Fibroblast of lung (primary cell): ENCODE results near the gene MLF1. TPM values are rescaled to one million over a fixed set of nuclear protein-coding genes. Genes with fewer than 3 reads are reported as not detected.

Experiments
- DNase-seq, 2 donors: peaks; one replicate each; pipeline versions ENCODE4 v3.0.0 to v3.0.0-alpha.2; 2010; ENCODE audit warnings: low read depth in 2 of 2
- H2AFZ ChIP-seq: 2 replicates; pipeline ENCODE4 v1.5.1; 2012; ENCODE audit warnings: low read length, control low read depth, inconsistent platforms
- H3K27ac ChIP-seq: 2 replicates; pipeline ENCODE4 v1.5.1; 2011; ENCODE audit warnings: low read length, control low read depth; ENCODE audit not compliant: insufficient read depth
- H3K27me3 ChIP-seq: 2 replicates; pipeline ENCODE4 v1.5.1; 2011; ENCODE audit warnings: mild to moderate bottlenecking, low read length; ENCODE audit not compliant: control insufficient read depth, insufficient read depth
- H3K36me3 ChIP-seq: 2 replicates; pipeline ENCODE4 v1.5.1; 2011; ENCODE audit warnings: low read length; ENCODE audit not compliant: control insufficient read depth, insufficient read depth
- H3K4me1 ChIP-seq: 2 replicates; pipeline ENCODE4 v1.5.1; 2011; ENCODE audit warnings: low read length; ENCODE audit not compliant: control insufficient read depth, insufficient read depth; ENCODE audit errors: extremely low read depth
- H3K4me2 ChIP-seq: 2 replicates; pipeline ENCODE4 v1.5.1; 2011; ENCODE audit warnings: low read length, control low read depth; ENCODE audit not compliant: insufficient read depth; ENCODE audit errors: extremely low read depth
- H3K4me3 ChIP-seq, 4 experiments: fragments of 200-600 bp in 1 of 4; sonication (generic) in 1 of 4; replicated peaks in 1 of 4; 2 replicates each; pipeline ENCODE4 v1.5.1; 2011 to 2016; ENCODE audit warnings: low read length in 4 of 4, low read depth in 3 of 4, mild to moderate bottlenecking in 3 of 4, control low read depth in 2 of 4, inconsistent platforms in 1 of 4, mixed read lengths in 1 of 4; ENCODE audit not compliant: insufficient read depth in 1 of 4; ENCODE audit errors: control extremely low read depth in 1 of 4
- H3K79me2 ChIP-seq: 2 replicates; pipeline ENCODE4 v1.5.1; 2012; ENCODE audit warnings: mild to moderate bottlenecking, low read length, inconsistent platforms; ENCODE audit not compliant: control insufficient read depth, insufficient read depth
- H3K9ac ChIP-seq: 2 replicates; pipeline ENCODE4 v1.5.1; 2011; ENCODE audit warnings: mild to moderate bottlenecking, low read length, control low read depth; ENCODE audit not compliant: insufficient read depth
- H3K9me3 ChIP-seq: 2 replicates; pipeline ENCODE4 v1.5.1; 2012; ENCODE audit warnings: low read depth, low read length; ENCODE audit not compliant: control insufficient read depth, insufficient read depth
- H4K20me1 ChIP-seq: 2 replicates; pipeline ENCODE4 v1.5.1; 2011; ENCODE audit warnings: low read length; ENCODE audit not compliant: control insufficient read depth, insufficient read depth; ENCODE audit errors: extremely low read depth
- EZH2 ChIP-seq: IDR thresholded peaks from 2 replicates; pipeline ENCODE4 v1.5.1; 2012; ENCODE audit warnings: low read length, control low read depth, mild to moderate bottlenecking; ENCODE audit errors: missing control alignments
- polyA plus RNA-seq, 2 donors: library from polyadenylated mRNA; depleted of rRNA in 1 of 2; stranded (reverse) in 1 of 2; unstranded in 1 of 2; fragments of >200 nt; gene quantifications; 2 replicates each; pipeline ENCODE4 v1.2.1, GENCODE V29; 2011 to 2012; ENCODE audit warnings: missing spikeins in 1 of 2
- total RNA-seq: library from RNA; depleted of rRNA; stranded (reverse); fragments of >200 nt; gene quantifications from 2 replicates; pipeline ENCODE4 v1.2.1, GENCODE V29; 2014
- TF ChIP-seq, protein P1 (sequence below), 2 donors: IDR thresholded peaks in 1 of 2; conservative IDR thresholded peaks in 1 of 2; 1 replicate in 1 of 2; 2 replicates in 1 of 2; pipeline ENCODE4 v1.5.1; 2011 to 2012; ENCODE audit warnings: low read length in 2 of 2, control low read depth in 1 of 2, inconsistent platforms in 1 of 2, low read depth in 1 of 2, mild to moderate bottlenecking in 1 of 2

Gene MLF1
- total and polyA plus RNA-seq, 2 donors (not counting 1 experiment from before 2014, with no cell fraction given), result 6.9 to 7.9 TPM

DNA sequence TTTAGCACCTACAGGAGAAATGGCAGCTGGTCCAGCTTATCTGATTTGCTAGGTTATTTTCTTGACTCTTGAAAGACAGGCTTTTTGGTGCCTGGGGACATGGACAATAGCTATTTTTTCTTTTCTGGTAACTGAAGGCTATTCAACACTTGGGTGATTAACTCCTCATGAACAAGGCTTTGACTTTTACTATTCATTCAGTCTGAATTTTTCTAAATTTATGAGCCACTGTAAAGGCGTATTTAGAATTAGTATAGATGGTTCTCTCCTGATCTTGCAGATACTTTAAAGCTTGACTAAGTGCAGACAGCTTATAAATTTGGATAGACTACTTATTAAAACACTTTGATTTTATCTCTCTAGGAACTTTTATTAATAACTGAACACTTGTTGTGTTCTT, 54.9 kb downstream of the MLF1 start:
- no peak for TF ChIP-seq EZH2
- TF ChIP-seq, protein P1, sequence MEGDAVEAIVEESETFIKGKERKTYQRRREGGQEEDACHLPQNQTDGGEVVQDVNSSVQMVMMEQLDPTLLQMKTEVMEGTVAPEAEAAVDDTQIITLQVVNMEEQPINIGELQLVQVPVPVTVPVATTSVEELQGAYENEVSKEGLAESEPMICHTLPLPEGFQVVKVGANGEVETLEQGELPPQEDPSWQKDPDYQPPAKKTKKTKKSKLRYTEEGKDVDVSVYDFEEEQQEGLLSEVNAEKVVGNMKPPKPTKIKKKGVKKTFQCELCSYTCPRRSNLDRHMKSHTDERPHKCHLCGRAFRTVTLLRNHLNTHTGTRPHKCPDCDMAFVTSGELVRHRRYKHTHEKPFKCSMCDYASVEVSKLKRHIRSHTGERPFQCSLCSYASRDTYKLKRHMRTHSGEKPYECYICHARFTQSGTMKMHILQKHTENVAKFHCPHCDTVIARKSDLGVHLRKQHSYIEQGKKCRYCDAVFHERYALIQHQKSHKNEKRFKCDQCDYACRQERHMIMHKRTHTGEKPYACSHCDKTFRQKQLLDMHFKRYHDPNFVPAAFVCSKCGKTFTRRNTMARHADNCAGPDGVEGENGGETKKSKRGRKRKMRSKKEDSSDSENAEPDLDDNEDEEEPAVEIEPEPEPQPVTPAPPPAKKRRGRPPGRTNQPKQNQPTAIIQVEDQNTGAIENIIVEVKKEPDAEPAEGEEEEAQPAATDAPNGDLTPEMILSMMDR (conservative IDR thresholded peaks at IDR 0.05 in 1 of 2, IDR thresholded peaks at IDR 0.05 in 1 of 2; ENCODE audit: low read depth in 1 of 2, low read length in 2 of 2), result no peak

GRCh38 chr3:158631981-158632380, 61.0 kb downstream of the MLF1 start:
- Histone ChIP-seq H3K27ac (no peak overlapping the region), H3K79me2 (no peaks in the 10 kb centered on the region), H3K27me3 (no peaks in the 10 kb centered on the region), H3K4me1 (no peaks in the 10 kb centered on the region), H3K4me3 (no peak overlapping the region), H3K36me3 (no peaks in the 10 kb centered on the region), H4K20me1 (no peaks in the 10 kb centered on the region), H3K9me3 (no peaks in the 10 kb centered on the region), H2AFZ (no peak overlapping the region), H3K9ac (no peak overlapping the region), H3K4me2 (no peak overlapping the region)
- no peak for TF ChIP-seq EZH2
- TF ChIP-seq, protein P1 (conservative IDR thresholded peaks at IDR 0.05 in 1 of 2, IDR thresholded peaks at IDR 0.05 in 1 of 2; ENCODE audit: low read depth in 1 of 2, low read length in 2 of 2), result no peak
- DNase-seq, result no peak

More for the DNA sequence above, 54.9 kb downstream of the MLF1 start:
- H3K4me1 ChIP-seq, result no peaks in the 10 kb centered on the region
- no peak overlapping the region for H2AFZ ChIP-seq
- no peak overlapping the region for H3K4me3 ChIP-seq
- no peaks in the 10 kb centered on the region for H3K79me2 ChIP-seq
- no peak for DNase-seq
- H4K20me1 ChIP-seq, result no peaks in the 10 kb centered on the region
- no peaks in the 10 kb centered on the region for H3K36me3 ChIP-seq
- no peak overlapping the region for H3K4me2 ChIP-seq
- no peak overlapping the region for H3K9ac ChIP-seq
- H3K9me3 ChIP-seq, result no peaks in the 10 kb centered on the region
- no peak overlapping the region for H3K27ac ChIP-seq
- H3K27me3 ChIP-seq, result no peaks in the 10 kb centered on the region

GRCh38 chr3:158640646-158641045, 69.7 kb downstream of the MLF1 start:
- DNase-seq, result no peak
- TF ChIP-seq, protein P1 (conservative IDR thresholded peaks at IDR 0.05 in 1 of 2, IDR thresholded peaks at IDR 0.05 in 1 of 2; ENCODE audit: low read depth in 1 of 2, low read length in 2 of 2), result no peak
- no peak for TF ChIP-seq EZH2
- H4K20me1 ChIP-seq, result no peaks in the 10 kb centered on the region

More at GRCh38 chr3:158640646-158641045, 69.7 kb downstream of the MLF1 start:
- Histone ChIP-seq H3K27ac (no peak overlapping the region), H2AFZ (no peak overlapping the region), H3K4me1 (peaks cover 2% of the 10 kb centered on the region), H3K36me3 (no peaks in the 10 kb centered on the region), H3K27me3 (no peaks in the 10 kb centered on the region), H3K79me2 (peaks cover 12% of the 10 kb centered on the region), H3K4me3 (no peak overlapping the region), H3K9ac (no peak overlapping the region), H3K9me3 (no peaks in the 10 kb centered on the region), H3K4me2 (no peak overlapping the region)
